Smooth muscle cell (in vitro differentiated cells): ENCODE results near the gene WSCD2. TPM values are rescaled to one million over a fixed set of nuclear protein-coding genes. Genes with fewer than 3 reads are reported as not detected.

Experiments
- DNase-seq: peaks from one replicate; lab custom pipeline; 2025; ENCODE audit not compliant: unreplicated experiment; lab: John Stamatoyannopoulos, UW
- H2AFZ ChIP-seq: fragments of 200-600 bp; sonication (generic); 2 replicates; pipeline ENCODE4 v1.6.0; 2016; ENCODE audit warnings: antibody characterized with exemption, low read depth, mild to moderate bottlenecking
- H3F3A ChIP-seq: fragments of 200-600 bp; sonication (generic); 2 replicates; pipeline ENCODE4 v1.6.0; 2017; ENCODE audit warnings: antibody characterized with exemption, low read depth
- H3K27ac ChIP-seq: fragments of 200-600 bp; sonication (generic); 2 replicates; pipeline ENCODE4 v1.5.1; 2016; ENCODE audit warnings: low read depth, mild to moderate bottlenecking
- H3K27me3 ChIP-seq: fragments of 200-600 bp; sonication (generic); 2 replicates; pipeline ENCODE4 v1.6.1; 2016; ENCODE audit warnings: low read depth, mild to moderate bottlenecking
- H3K36me3 ChIP-seq: fragments of 200-600 bp; sonication (generic); 2 replicates; pipeline ENCODE4 v1.5.1; 2016; ENCODE audit warnings: low read depth
- H3K4me1 ChIP-seq: fragments of 200-600 bp; sonication (generic); 2 replicates; pipeline ENCODE4 v1.5.1; 2016; ENCODE audit warnings: low read depth
- H3K4me2 ChIP-seq: fragments of 200-600 bp; sonication (generic); 2 replicates; pipeline ENCODE4 v1.6.0; 2016; ENCODE audit warnings: mild to moderate bottlenecking
- H3K4me3 ChIP-seq: fragments of 200-600 bp; sonication (generic); 2 replicates; pipeline ENCODE4 v1.5.1; 2016; ENCODE audit warnings: mild to moderate bottlenecking
- H3K79me2 ChIP-seq: fragments of 200-600 bp; sonication (generic); 2 replicates; pipeline ENCODE4 v1.6.0; 2016; ENCODE audit warnings: low read depth, mild to moderate bottlenecking
- H3K9ac ChIP-seq: fragments of 200-600 bp; sonication (generic); 2 replicates; pipeline ENCODE4 v1.6.0; 2016; ENCODE audit warnings: low read depth
- H3K9me3 ChIP-seq: fragments of 200-600 bp; sonication (generic); replicated peaks from 2 replicates; pipeline ENCODE4 v1.5.1; 2016; ENCODE audit warnings: low read depth
- H4K20me1 ChIP-seq: fragments of 200-600 bp; sonication (generic); 2 replicates; pipeline ENCODE4 v1.6.0; 2016; ENCODE audit warnings: low read depth
- WGBS: methylation state at CpG from one replicate; pipeline ENCODE4 v1.1.7; 2016; ENCODE audit warnings: low lambda C conversion rate; 5-methylcytosine and 5-hydroxymethylcytosine counted together
- polyA plus RNA-seq: library from polyadenylated mRNA; unstranded; fragments of >200 nt; fragmentation: Nextera tagmentation; extraction: Ambion mirVana; gene quantifications from 2 replicates; pipeline ENCODE4 v1.2.1, GENCODE V29; 2016
- total RNA-seq: library from RNA; depleted of rRNA; stranded (reverse); fragments of >200 nt; gene quantifications from 2 replicates; pipeline ENCODE4 v1.2.3, GENCODE V29; 2014
- TF ChIP-seq, protein P1 (sequence below): fragments of 200-600 bp; sonication (generic); IDR thresholded peaks from 2 replicates; pipeline ENCODE4 v1.5.1; 2017; ENCODE audit warnings: borderline replicate concordance, mild to moderate bottlenecking, antibody characterized with exemption; ENCODE audit not compliant: insufficient read depth, poor library complexity, severe bottlenecking

Gene WSCD2
- total and polyA plus RNA-seq, 2 experiments from 2014 or later, result 0.13 TPM

DNA sequence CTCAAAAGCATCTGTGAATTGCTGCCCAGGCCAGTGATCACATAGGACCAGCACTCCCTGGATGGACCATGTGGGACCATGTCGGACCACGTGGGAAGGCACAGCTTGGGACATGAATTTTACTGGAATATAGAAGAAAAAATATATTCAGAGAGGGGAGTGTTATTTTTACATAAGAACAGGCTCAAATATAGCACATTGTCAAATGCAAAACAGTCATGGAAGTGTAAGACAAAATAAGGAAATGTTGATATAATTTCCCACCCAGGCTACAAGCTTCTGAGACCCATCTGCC is 141.7 kb downstream of the WSCD2 start:
- no peak for DNase-seq
- TF ChIP-seq, protein P1, sequence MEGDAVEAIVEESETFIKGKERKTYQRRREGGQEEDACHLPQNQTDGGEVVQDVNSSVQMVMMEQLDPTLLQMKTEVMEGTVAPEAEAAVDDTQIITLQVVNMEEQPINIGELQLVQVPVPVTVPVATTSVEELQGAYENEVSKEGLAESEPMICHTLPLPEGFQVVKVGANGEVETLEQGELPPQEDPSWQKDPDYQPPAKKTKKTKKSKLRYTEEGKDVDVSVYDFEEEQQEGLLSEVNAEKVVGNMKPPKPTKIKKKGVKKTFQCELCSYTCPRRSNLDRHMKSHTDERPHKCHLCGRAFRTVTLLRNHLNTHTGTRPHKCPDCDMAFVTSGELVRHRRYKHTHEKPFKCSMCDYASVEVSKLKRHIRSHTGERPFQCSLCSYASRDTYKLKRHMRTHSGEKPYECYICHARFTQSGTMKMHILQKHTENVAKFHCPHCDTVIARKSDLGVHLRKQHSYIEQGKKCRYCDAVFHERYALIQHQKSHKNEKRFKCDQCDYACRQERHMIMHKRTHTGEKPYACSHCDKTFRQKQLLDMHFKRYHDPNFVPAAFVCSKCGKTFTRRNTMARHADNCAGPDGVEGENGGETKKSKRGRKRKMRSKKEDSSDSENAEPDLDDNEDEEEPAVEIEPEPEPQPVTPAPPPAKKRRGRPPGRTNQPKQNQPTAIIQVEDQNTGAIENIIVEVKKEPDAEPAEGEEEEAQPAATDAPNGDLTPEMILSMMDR, result no peak
- no peak overlapping the region for H3K9ac ChIP-seq
- no peaks in the 10 kb centered on the region for H3K36me3 ChIP-seq
- H4K20me1 ChIP-seq, result no peaks in the 10 kb centered on the region
- WGBS, result 84% methylated on average over 2 of the region's 2 CpGs
- H3K79me2 ChIP-seq, result no peaks in the 10 kb centered on the region
- H3K4me1 ChIP-seq, result peaks cover 8% of the 10 kb centered on the region
- peaks cover 4% of the 10 kb centered on the region for H3K27me3 ChIP-seq
- no peak overlapping the region for H3K27ac ChIP-seq
- H3K9me3 ChIP-seq, result no peaks in the 10 kb centered on the region
- no peak overlapping the region for H3K4me2 ChIP-seq
- no peak overlapping the region for H2AFZ ChIP-seq
- no peaks in the 10 kb centered on the region for H3F3A ChIP-seq
- H3K4me3 ChIP-seq, result no peak overlapping the region

DNA sequence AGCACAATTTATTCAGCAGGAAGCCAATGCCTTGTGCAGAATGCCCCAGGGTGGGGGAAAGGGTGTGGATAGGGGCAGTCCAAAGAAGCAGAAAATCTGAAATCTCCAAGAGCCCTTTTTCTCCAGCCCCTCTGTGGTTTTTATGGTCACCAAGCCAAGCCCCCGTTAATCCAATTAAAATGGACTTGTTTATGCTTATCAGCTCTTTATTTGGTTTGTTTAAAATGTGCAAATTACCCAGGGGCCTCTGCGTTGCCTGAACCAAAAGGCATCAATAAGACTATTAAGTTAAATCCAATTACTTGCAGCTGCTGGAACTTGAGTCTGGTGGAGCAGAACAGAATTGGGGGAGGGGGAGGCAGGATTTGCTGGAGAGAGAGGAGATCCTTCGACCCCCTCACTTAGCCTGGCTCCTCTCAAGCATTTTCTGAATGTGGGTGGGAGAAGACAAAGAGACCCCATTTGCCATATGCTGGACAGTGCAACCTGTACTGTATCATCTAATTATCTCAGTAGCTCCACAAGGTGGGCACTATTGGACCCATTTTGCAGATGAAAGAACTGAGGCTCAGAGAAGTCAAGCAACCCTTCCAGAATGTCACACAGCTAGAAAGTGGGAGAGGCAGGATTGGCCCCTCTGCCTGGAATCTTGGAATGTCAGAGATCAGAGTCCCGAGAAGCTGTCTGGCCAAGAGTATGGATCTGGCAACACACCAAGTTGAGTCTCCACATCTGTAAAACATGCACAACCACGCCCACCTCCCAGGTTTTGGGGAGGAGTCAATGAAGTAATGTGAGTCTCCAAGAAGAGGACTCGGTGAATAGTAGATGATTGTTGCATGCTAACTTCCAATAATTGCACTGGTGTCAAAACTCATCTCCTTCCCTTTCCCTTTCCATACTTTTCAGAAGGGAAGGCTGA is 143.1 kb downstream of the WSCD2 start:
- no peak overlapping the region for H3K27ac ChIP-seq
- TF ChIP-seq, protein P1, result no peak
- no peak overlapping the region for H3K4me2 ChIP-seq
- H3K4me3 ChIP-seq, result no peak overlapping the region
- WGBS, result 66% methylated on average over 6 of the region's 6 CpGs
- H3K27me3 ChIP-seq, result no peaks in the 10 kb centered on the region
- no peaks in the 10 kb centered on the region for H3K36me3 ChIP-seq
- no peak overlapping the region for H3K9ac ChIP-seq
- H4K20me1 ChIP-seq, result no peaks in the 10 kb centered on the region
- H3K79me2 ChIP-seq, result no peaks in the 10 kb centered on the region
- H3F3A ChIP-seq, result no peaks in the 10 kb centered on the region
- H3K4me1 ChIP-seq, result peaks cover 8% of the 10 kb centered on the region
- no peak for DNase-seq
- H2AFZ ChIP-seq, result no peak overlapping the region
- H3K9me3 ChIP-seq, result no peaks in the 10 kb centered on the region

DNA sequence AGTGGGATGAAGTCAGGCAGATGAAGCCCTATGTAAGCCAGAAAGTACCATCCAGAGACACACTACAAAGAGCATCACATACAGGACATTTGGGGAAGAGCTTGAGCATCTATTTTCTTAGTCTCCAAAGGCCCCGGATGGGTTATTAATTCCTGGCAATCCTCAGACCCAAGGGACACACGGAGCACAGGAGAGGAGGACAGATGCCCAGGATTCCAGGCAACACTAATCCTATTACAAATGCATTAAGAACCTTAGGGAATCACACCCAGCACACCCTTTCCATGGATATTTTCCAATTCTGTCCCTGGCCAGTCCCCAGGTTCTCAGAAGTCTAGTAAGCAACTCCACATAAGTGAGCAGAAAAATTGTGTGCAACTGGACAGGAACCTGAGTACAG is 144.1 kb downstream of the WSCD2 start:
- Histone ChIP-seq H3K36me3 (no peaks in the 10 kb centered on the region), H3K4me3 (no peak overlapping the region), H4K20me1 (no peaks in the 10 kb centered on the region), H2AFZ (no peak overlapping the region), H3K9ac (no peak overlapping the region), H3K4me1 (peaks cover 8% of the 10 kb centered on the region), H3K27ac (no peak overlapping the region), H3K4me2 (no peak overlapping the region), H3K79me2 (no peaks in the 10 kb centered on the region), H3K27me3 (no peaks in the 10 kb centered on the region), H3F3A (no peaks in the 10 kb centered on the region), H3K9me3 (no peaks in the 10 kb centered on the region)
- WGBS, result 85% methylated on average over 2 of the region's 2 CpGs
- DNase-seq, result no peak
- TF ChIP-seq, protein P1, result no peak

- no peak overlapping the region for H2AFZ ChIP-seq
- H3F3A ChIP-seq, result no peaks in the 10 kb centered on the region
- no peaks in the 10 kb centered on the region for H4K20me1 ChIP-seq
- H3K9me3 ChIP-seq, result no peaks in the 10 kb centered on the region
- no peaks in the 10 kb centered on the region for H3K36me3 ChIP-seq
- no peak for DNase-seq
- H3K27ac ChIP-seq, result no peak overlapping the region
- TF ChIP-seq, protein P1, result no peak
- H3K9ac ChIP-seq, result no peak overlapping the region
- no peak overlapping the region for H3K4me3 ChIP-seq
- no peak overlapping the region for H3K4me2 ChIP-seq
- no peaks in the 10 kb centered on the region for H3K4me1 ChIP-seq
- H3K79me2 ChIP-seq, result no peaks in the 10 kb centered on the region
- no peaks in the 10 kb centered on the region for H3K27me3 ChIP-seq
Observed at GRCh38 chr12:108277613-108278012, 148.5 kb downstream of the WSCD2 start.
